WI38 (cell line): ENCODE measurements around the gene AURKA.
"Not testable (repeated sequence)": the region's sequence is repeated elsewhere in the genome, so short reads cannot be mapped to it uniquely, and the experiment has no call there.

Experiments used
- H3K4me3 ChIP-seq: 2 replicates; pipeline ENCODE4 v1.5.1; 2011; ENCODE audit warnings: low read depth, mild to moderate bottlenecking, control low read depth, low read length
- CTCF ChIP-seq: IDR thresholded peaks from 2 replicates; pipeline ENCODE4 v1.5.1; 2012; ENCODE audit warnings: low read depth, mild to moderate bottlenecking, control low read depth, low read length

Gene AURKA

GRCh38 chr20:56406910-56407309 lies 14.9 kb upstream of the AURKA start:
- TF ChIP-seq CTCF, result no peak
- H3K4me3 ChIP-seq, result no peak overlapping the region

GRCh38 chr20:56405356-56405755 lies 13.3 kb upstream of the AURKA start:
- H3K4me3 ChIP-seq, result not testable (repeated sequence)

GRCh38 chr20:56403465-56403864 lies 11.4 kb upstream of the AURKA start:
- H3K4me3 ChIP-seq, result no peak overlapping the region
- TF ChIP-seq CTCF, result no peak

- H3K4me3 ChIP-seq, result no peak overlapping the region
These were observed 8.1 kb upstream of the AURKA start for GRCh38 chr20:56400001-56400640.

GRCh38 chr20:56395166-56395565 lies 3.2 kb upstream of the AURKA start:
- TF ChIP-seq CTCF, result no peak
- H3K4me3 ChIP-seq, result no peak overlapping the region

More at GRCh38 chr20:56400001-56400640, 8.1 kb upstream of the AURKA start:
- TF ChIP-seq CTCF, result peak; percentile 46; the same call in 1 of the 2 replicates

- TF ChIP-seq CTCF, result no peak
- peak overlapping the region; percentile 95 for H3K4me3 ChIP-seq
These were observed 1.6 kb upstream of the AURKA start for GRCh38 chr20:56393653-56394052.

GRCh38 chr20:56392881-56393482 lies 967 bp upstream of the AURKA start:
- peak overlapping the region; percentile 95 for H3K4me3 ChIP-seq
- TF ChIP-seq CTCF, result no peak
